ENCODE data around the gene GPR153. TPM values are rescaled to one million over a fixed set of nuclear protein-coding genes. Genes with fewer than 3 reads are reported as not detected.

The GPR153 gene
- total RNA-seq, 1 donor from 2014 or later, result 6.5 TPM

DNA sequence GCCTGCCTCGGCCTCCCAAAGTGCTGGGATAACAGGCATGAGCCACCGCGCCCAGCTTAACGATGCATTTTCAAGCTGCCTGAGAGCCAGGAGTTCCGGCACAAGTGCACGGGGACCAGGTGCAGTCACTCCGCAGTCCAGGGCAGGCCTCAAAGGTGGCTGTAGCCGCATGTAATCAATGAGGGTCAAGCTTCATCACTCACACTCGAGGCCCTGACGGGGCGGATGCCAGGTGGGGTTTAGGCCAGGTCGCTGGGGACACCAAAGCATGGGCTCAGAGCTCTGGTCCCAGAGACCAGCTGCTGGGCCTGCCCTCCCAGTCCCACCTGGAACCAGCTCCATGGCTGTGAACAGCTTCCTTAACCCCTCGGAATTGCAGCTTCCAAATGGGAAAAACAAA is 26.1 kb upstream of the GPR153 start:
- H3K36me3 Mint-ChIP-seq (ENCODE audit: insufficient read depth), result no peaks in the 10 kb centered on the region
- no peaks in the 10 kb centered on the region for H3K4me1 Mint-ChIP-seq (ENCODE audit: low read depth)
- H3K27ac Mint-ChIP-seq, result no peak overlapping the region
- TF ChIP-seq CTCF (IDR thresholded peaks at IDR 0.05; ENCODE audit: unreplicated experiment), result no peak
- no peaks in the 10 kb centered on the region for H3K27me3 Mint-ChIP-seq
- H3K4me3 Mint-ChIP-seq (ENCODE audit: low read depth), result no peak overlapping the region
- no peak for DNase-seq (ENCODE audit: low spot score, unreplicated experiment)
- no peaks in the 10 kb centered on the region for H3K9me3 Mint-ChIP-seq (ENCODE audit: low read depth)

DNA sequence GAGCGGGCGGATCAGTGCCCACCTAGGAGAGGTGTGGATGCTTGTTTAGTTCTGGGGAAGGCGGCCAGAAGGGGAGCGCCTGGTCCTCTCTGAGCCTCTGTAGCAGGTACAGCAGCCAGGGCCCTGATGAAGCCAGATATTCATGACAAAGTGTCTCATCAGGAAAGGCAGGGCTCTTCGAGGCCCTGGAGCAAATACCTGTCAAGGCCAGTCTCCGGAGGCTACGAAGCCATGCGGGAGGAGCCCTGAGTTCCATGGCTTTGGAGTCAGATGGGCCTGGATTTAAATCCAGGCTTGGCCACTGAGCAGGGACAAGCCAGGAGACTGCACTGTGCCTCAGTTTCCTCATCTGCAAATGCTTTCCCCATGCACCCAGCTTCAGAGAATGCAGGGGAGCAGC is 25.4 kb upstream of the GPR153 start:
- Mint-ChIP-seq H3K9me3 (ENCODE audit: low read depth) (no peaks in the 10 kb centered on the region), H3K36me3 (ENCODE audit: insufficient read depth) (no peaks in the 10 kb centered on the region), H3K27me3 (no peaks in the 10 kb centered on the region), H3K4me3 (ENCODE audit: low read depth) (no peak overlapping the region), H3K27ac (no peak overlapping the region), H3K4me1 (ENCODE audit: low read depth) (no peaks in the 10 kb centered on the region)
- no peak for DNase-seq (ENCODE audit: low spot score, unreplicated experiment)
- no peak for TF ChIP-seq CTCF (IDR thresholded peaks at IDR 0.05; ENCODE audit: unreplicated experiment)

- H3K36me3 Mint-ChIP-seq (ENCODE audit: insufficient read depth), result no peaks in the 10 kb centered on the region
- H3K9me3 Mint-ChIP-seq (ENCODE audit: low read depth), result no peaks in the 10 kb centered on the region
- DNase-seq (ENCODE audit: low spot score, unreplicated experiment), result no peak
- H3K27ac Mint-ChIP-seq, result no peak overlapping the region
- no peaks in the 10 kb centered on the region for H3K4me1 Mint-ChIP-seq (ENCODE audit: low read depth)
- H3K27me3 Mint-ChIP-seq, result no peaks in the 10 kb centered on the region
- no peak overlapping the region for H3K4me3 Mint-ChIP-seq (ENCODE audit: low read depth)
- TF ChIP-seq CTCF (IDR thresholded peaks at IDR 0.05; ENCODE audit: unreplicated experiment), result no peak
These were observed 24.4 kb upstream of the GPR153 start for GRCh38 chr1:6285336-6285735.

DNA sequence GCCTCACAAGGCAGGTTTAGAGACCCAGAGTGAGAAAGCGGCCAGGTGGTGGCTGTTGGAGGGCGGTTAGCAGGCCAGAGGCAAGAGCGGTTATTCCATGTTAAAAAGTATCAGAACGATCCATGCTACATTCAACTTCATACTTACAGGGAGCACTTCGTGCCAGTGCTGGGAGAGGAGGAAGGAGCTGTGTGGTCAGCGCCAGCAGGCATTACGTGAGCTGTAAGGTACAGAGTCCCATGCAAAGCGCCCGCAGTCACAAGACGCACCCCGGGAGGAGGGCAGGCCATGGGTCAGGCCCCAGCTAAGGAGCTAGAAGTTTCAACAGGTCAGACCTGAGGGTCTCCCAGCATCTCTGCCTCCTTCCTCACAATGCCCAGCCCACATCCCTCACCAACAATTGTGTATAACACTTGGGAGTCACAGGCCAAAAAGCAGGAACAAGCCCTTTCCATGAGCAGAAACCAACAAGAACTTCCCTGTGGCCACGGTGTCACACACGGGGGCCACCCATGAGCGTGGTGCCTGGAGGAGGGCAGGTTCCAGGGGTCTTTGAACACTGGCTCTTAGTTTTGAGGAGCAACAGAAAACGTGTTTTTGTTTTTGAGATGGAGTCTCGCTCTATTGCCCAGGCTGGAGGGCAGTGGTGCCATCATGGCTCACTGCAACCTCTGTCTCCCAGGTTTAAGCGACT is 21.8 kb upstream of the GPR153 start:
- no peak for TF ChIP-seq CTCF (IDR thresholded peaks at IDR 0.05; ENCODE audit: unreplicated experiment)
- Mint-ChIP-seq H3K9me3 (ENCODE audit: low read depth) (no peaks in the 10 kb centered on the region), H3K27ac (no peak overlapping the region), H3K4me3 (ENCODE audit: low read depth) (no peak overlapping the region), H3K27me3 (no peaks in the 10 kb centered on the region), H3K4me1 (ENCODE audit: low read depth) (no peaks in the 10 kb centered on the region), H3K36me3 (ENCODE audit: insufficient read depth) (no peaks in the 10 kb centered on the region)
- DNase-seq (ENCODE audit: low spot score, unreplicated experiment), result no peak

- DNase-seq (ENCODE audit: low spot score, unreplicated experiment), result no peak
- no peak for TF ChIP-seq CTCF (IDR thresholded peaks at IDR 0.05; ENCODE audit: unreplicated experiment)
- no peaks in the 10 kb centered on the region for H3K4me1 Mint-ChIP-seq (ENCODE audit: low read depth)
- H3K4me3 Mint-ChIP-seq (ENCODE audit: low read depth), result no peak overlapping the region
- H3K27me3 Mint-ChIP-seq, result no peaks in the 10 kb centered on the region
- H3K27ac Mint-ChIP-seq, result no peak overlapping the region
- H3K9me3 Mint-ChIP-seq (ENCODE audit: low read depth), result no peaks in the 10 kb centered on the region
- H3K36me3 Mint-ChIP-seq (ENCODE audit: insufficient read depth), result no peaks in the 10 kb centered on the region
These were observed 20.9 kb upstream of the GPR153 start for GRCh38 chr1:6281511-6282402.

Data from progenitor cell of endocrine pancreas (in vitro differentiated cells).